LNCaP clone FGC (cell line): ENCODE data around the gene DOCK4.
A peak's percentile ranks its signal among the peaks of the same experiment; 100 is the strongest.

Experiments used
- DNase-seq: peaks from one replicate; pipeline ENCODE4 v3.0.0-alpha.2; 2011; ENCODE audit warnings: low read depth
- H3K4me3 ChIP-seq: 2 replicates; pipeline ENCODE4 v1.5.1; 2011; ENCODE audit warnings: mild to moderate bottlenecking, low read depth, low read length, control low read depth
- CTCF ChIP-seq: IDR thresholded peaks from 2 replicates; pipeline ENCODE4 v1.5.1; 2012; ENCODE audit warnings: mild to moderate bottlenecking; ENCODE audit not compliant: control insufficient read depth, insufficient read depth; ENCODE audit errors: extremely low read depth

The DOCK4 gene

GRCh38 chr7:112162142-112162766, 43.9 kb downstream of the DOCK4 start:
- no peak for DNase-seq
- TF ChIP-seq CTCF, result no peak
- H3K4me3 ChIP-seq, result no peak overlapping the region

GRCh38 chr7:112161253-112162141, 44.7 kb downstream of the DOCK4 start:
- TF ChIP-seq CTCF, result no peak
- DNase-seq, result peak; percentile 15
- peak overlapping the region; percentile 34 for H3K4me3 ChIP-seq

GRCh38 chr7:112160771-112161150, 45.4 kb downstream of the DOCK4 start:
- DNase-seq, result peak; percentile 62
- H3K4me3 ChIP-seq, result peak overlapping the region; percentile 34
- TF ChIP-seq CTCF, result no peak

GRCh38 chr7:112160130-112160770, 45.9 kb downstream of the DOCK4 start:
- peak overlapping the region; percentile 34 for H3K4me3 ChIP-seq
- TF ChIP-seq CTCF, result no peak
- DNase-seq, result peak; percentile 13

- DNase-seq, result no peak
- no peak for TF ChIP-seq CTCF
- no peak overlapping the region for H3K4me3 ChIP-seq
Measured at GRCh38 chr7:112159351-112159750, 46.8 kb downstream of the DOCK4 start.

- DNase-seq, result no peak
- H3K4me3 ChIP-seq, result no peak overlapping the region
- no peak for TF ChIP-seq CTCF
Measured at GRCh38 chr7:112157072-112157471, 49.1 kb downstream of the DOCK4 start.
